Activated CD4-positive, alpha-beta T cell treated with anti-CD3 and anti-CD28 coated beads, Interleukin-2, amount 50 U/mL, for 1 hour (primary cell): ENCODE results near the gene SMAD2.
"Not testable (repeated sequence)": the region's sequence is repeated elsewhere in the genome, so short reads cannot be mapped to it uniquely, and the experiment has no call there.

ENCODE experiments used
- DNase-seq: peaks from one replicate; pipeline ENCODE4 v3.0.0-alpha.2; 2020

Gene SMAD2

GRCh38 chr18:47930199-47930930 is at the start of gene SMAD2:
TSS of gene SMAD2 (minus strand) at chr18:47930659. CDS start at chr18:47896756, 33,903 bp downstream.
- peak; percentile 71 for DNase-seq

GRCh38 chr18:47979611-47980200 is 49.2 kb upstream of the SMAD2 start:
- DNase-seq: no peak

GRCh38 chr18:47978603-47979002 is 48.1 kb upstream of the SMAD2 start:
- DNase-seq: no peak

- no peak for DNase-seq
Measured at GRCh38 chr18:47978141-47978540, 47.7 kb upstream of the SMAD2 start.

GRCh38 chr18:47975701-47976100 is 45.2 kb upstream of the SMAD2 start:
- DNase-seq: no peak

- DNase-seq: no peak
Measured at GRCh38 chr18:47975105-47975504, 44.6 kb upstream of the SMAD2 start.

GRCh38 chr18:47970664-47971531 is 40.4 kb upstream of the SMAD2 start:
- DNase-seq: no peak

GRCh38 chr18:47969816-47970215 is 39.4 kb upstream of the SMAD2 start:
- no peak for DNase-seq

- no peak for DNase-seq
Measured at GRCh38 chr18:47968721-47969120, 38.3 kb upstream of the SMAD2 start.

- DNase-seq: no peak
Measured at GRCh38 chr18:47968006-47968676, 37.7 kb upstream of the SMAD2 start.

- no peak for DNase-seq
Measured at GRCh38 chr18:47964053-47964452, 33.6 kb upstream of the SMAD2 start.

- DNase-seq: not testable (repeated sequence)
Measured at GRCh38 chr18:47961003-47961402, 30.5 kb upstream of the SMAD2 start.

GRCh38 chr18:47953471-47953931 is 23.0 kb upstream of the SMAD2 start:
- DNase-seq: no peak

GRCh38 chr18:47950511-47950910 is 20.1 kb upstream of the SMAD2 start:
- no peak for DNase-seq

- DNase-seq: no peak
Measured at GRCh38 chr18:47949202-47949601, 18.7 kb upstream of the SMAD2 start.

GRCh38 chr18:47946889-47947288 is 16.4 kb upstream of the SMAD2 start:
- DNase-seq: no peak

- DNase-seq: no peak
Measured at GRCh38 chr18:47944972-47945852, 14.8 kb upstream of the SMAD2 start.

- no peak for DNase-seq
Measured at GRCh38 chr18:47936952-47937351, 6.5 kb upstream of the SMAD2 start.

GRCh38 chr18:47935321-47936055 is 5.0 kb upstream of the SMAD2 start:
- no peak for DNase-seq

GRCh38 chr18:47932603-47933002 is 2.1 kb upstream of the SMAD2 start:
- no peak for DNase-seq

- no peak for DNase-seq
Measured at GRCh38 chr18:47932190-47932589, 1.7 kb upstream of the SMAD2 start.
